Dendritic cell treated with granulocyte-macrophage colony-stimulating factor and Interleukin-4, amounts not matched to agents 40 ng/mL and 50 ng/mL, for 4 days (primary cell): Measurements from ENCODE around the gene BST1.
"Not testable (repeated sequence)": the region's sequence is repeated elsewhere in the genome, so short reads cannot be mapped to it uniquely, and the experiment has no call there.

Source experiments
- H3K27ac Mint-ChIP-seq: one replicate; pipeline ENCODE4 v1.8.0; 2022; ENCODE audit warnings: mild to moderate bottlenecking, mixed read lengths
- H3K27me3 Mint-ChIP-seq: one replicate; pipeline ENCODE4 v1.8.0; 2022; ENCODE audit warnings: mild to moderate bottlenecking, mixed read lengths
- H3K36me3 Mint-ChIP-seq: one replicate; pipeline ENCODE4 v1.8.0; 2022; ENCODE audit warnings: low read depth, mixed read lengths
- H3K4me1 Mint-ChIP-seq: one replicate; pipeline ENCODE4 v1.8.0; 2022; ENCODE audit warnings: low read depth, mixed read lengths
- H3K4me3 Mint-ChIP-seq: one replicate; pipeline ENCODE4 v1.8.0; 2022; ENCODE audit warnings: mild to moderate bottlenecking, moderate library complexity, mixed read lengths
- H3K9me3 Mint-ChIP-seq: one replicate; pipeline ENCODE4 v1.8.0; 2022; ENCODE audit warnings: mixed read lengths
- intact Hi-C: fragments of 100-400 bp; cut with micrococcal nuclease; formaldehyde crosslinking; loops from one replicate; pipeline ENCODE4 v1.15.0; 2022

BST1 gene

DNA sequence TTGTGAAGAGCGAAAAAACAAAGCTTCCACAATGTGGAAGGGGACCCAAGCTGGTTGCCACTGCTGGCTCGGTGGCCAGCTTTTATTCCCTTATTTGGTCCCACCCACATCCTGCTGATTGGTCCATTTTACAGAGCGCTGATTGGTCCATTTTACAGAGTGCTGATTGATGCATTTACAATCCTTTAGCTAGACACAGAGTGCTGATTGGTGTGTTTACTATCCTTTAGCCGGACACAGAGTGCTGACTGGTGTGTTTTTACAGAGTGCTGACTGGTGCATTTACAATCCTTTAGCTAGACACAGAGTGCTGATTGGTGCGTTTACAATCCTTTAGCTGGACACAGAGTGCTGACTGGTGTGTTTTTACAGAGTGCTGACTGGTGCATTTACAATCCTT, 30.2 kb downstream of the BST1 start:
- H3K27ac Mint-ChIP-seq, intact Hi-C loops, H3K4me3 Mint-ChIP-seq, H3K27me3 Mint-ChIP-seq, H3K4me1 Mint-ChIP-seq: not testable (repeated sequence)
- Mint-ChIP-seq H3K9me3 (peaks cover 12% of the 10 kb centered on the region), H3K36me3 (peaks cover 34% of the 10 kb centered on the region)

- Mint-ChIP-seq H3K4me3 (no peak overlapping the region), H3K36me3 (peaks cover 39% of the 10 kb centered on the region), H3K27me3 (no peaks in the 10 kb centered on the region), H3K27ac (no peak overlapping the region), H3K9me3 (peaks cover 19% of the 10 kb centered on the region), H3K4me1 (peaks cover 5% of the 10 kb centered on the region)
- intact Hi-C loops: no loop called here
Observed at GRCh38 chr4:15735536-15735935, 32.7 kb downstream of the BST1 start.

DNA sequence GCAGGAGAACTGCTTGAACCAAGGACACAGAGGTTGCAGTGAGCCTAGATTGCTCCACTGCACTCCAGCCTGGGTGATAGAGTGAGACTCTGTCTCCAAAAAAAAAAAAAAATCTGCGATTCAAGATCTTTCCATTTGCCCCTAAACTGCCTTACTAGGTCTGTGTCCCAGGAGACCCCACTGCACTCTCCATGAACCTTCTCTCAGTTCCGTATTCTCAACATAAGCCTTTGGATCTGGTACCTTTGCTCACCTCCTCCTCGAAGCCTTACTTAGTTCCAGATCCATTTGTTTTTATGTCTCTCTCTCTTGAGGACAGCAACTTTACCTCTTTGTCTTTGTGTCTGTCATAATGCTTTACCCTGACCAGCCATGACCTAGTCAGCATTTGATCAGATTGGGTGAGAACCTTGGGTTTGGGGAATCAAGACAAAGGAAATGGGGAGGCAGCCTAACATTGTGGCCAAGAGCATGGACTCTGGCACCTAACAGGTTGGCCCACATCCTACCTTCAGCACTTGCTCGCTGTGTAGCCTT, 33.7 kb downstream of the BST1 start:
- intact Hi-C loops: no loop called here
- peaks cover 29% of the 10 kb centered on the region for H3K9me3 Mint-ChIP-seq
- H3K27me3 Mint-ChIP-seq: no peaks in the 10 kb centered on the region
- peaks cover 34% of the 10 kb centered on the region for H3K36me3 Mint-ChIP-seq
- H3K27ac Mint-ChIP-seq: no peak overlapping the region
- no peak overlapping the region for H3K4me3 Mint-ChIP-seq
- H3K4me1 Mint-ChIP-seq: peaks cover 5% of the 10 kb centered on the region

GRCh38 chr4:15737255-15737654, 34.4 kb downstream of the BST1 start:
- Mint-ChIP-seq H3K4me3 (no peak overlapping the region), H3K36me3 (peaks cover 39% of the 10 kb centered on the region), H3K4me1 (peaks cover 5% of the 10 kb centered on the region), H3K27ac (no peak overlapping the region), H3K27me3 (no peaks in the 10 kb centered on the region), H3K9me3 (peaks cover 35% of the 10 kb centered on the region)
- intact Hi-C loops: no loop called here

DNA sequence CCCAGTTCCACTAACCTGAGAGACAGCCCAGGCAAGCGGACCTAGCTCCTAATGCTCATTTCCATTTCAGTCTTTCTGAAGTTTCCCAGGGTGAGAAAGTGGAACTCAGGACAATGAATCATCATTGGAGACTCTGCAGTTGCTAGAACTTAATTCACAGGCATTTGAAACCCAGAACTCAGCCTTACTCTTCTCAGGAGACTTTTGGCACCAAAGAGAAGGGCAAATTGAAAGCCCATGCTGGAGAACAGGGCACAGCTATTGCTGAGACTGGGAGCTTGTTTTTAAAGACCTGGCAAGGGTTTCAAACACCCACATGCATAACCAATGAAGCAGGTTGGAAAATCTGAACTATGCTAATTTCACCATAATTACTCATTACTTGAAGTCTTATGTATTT, 36.0 kb downstream of the BST1 start:
- no peaks in the 10 kb centered on the region for H3K27me3 Mint-ChIP-seq
- peaks cover 30% of the 10 kb centered on the region for H3K36me3 Mint-ChIP-seq
- no peak overlapping the region for H3K27ac Mint-ChIP-seq
- intact Hi-C loops: no loop called here
- H3K4me1 Mint-ChIP-seq: peaks cover 5% of the 10 kb centered on the region
- H3K4me3 Mint-ChIP-seq: no peak overlapping the region
- H3K9me3 Mint-ChIP-seq: peaks cover 31% of the 10 kb centered on the region

DNA sequence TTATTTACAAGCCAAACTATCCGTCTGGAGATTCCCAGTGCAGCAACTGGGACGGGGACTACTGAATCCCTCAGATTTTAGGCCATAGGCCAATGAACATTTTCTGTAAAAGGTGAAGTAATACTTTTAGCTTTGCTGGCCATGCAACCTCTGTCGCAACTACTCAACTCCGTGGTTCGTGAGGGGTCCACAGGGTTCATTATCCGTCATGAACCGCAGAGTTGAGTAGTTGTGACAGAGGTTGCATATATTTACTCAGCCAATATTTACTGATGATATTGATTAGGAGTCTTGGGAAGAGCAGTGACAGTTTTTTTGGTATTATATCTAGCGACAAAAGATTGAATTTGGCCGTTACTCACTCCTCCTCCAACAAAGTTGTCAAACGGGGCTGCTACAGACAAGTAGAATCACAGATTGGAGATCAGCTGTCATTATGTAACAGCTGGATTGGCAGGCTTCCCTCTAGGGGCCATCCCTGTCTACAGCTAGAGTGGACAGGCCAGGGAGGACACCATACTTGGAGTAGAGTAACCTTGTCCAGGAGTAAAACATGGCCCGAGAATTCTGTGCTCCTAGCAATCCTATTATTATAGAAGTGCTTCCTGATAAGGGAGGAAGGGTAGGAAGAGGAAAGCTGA, 38.0 kb downstream of the BST1 start:
- Mint-ChIP-seq H3K4me3 (no peak overlapping the region), H3K36me3 (peaks cover 30% of the 10 kb centered on the region), H3K27ac (no peak overlapping the region), H3K9me3 (peaks cover 32% of the 10 kb centered on the region), H3K27me3 (no peaks in the 10 kb centered on the region), H3K4me1 (no peaks in the 10 kb centered on the region)
- intact Hi-C loops: no loop called here

DNA sequence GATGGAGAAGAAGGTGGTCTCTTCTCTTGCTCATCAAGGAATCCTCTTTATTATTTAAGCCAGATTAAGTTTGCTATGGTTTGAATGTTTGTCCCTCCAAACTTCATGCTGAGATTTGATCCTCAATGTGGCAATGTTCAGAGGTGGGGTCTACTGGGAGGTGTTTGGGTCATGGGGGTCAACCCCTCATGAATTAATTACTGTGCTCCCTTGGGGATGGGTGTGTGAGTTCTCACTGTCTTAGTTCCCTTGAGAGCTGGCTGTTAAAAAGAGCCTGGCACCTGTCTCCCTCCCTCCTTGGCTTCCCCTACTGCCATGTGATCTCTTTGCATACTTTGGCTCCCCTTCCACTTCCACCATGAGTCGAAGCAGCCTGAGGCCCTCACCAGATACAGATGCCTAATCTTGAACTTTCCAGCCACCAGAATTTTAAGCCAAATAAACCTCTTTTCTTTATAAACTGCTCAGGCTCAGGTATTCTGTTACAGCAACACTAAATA, 39.3 kb downstream of the BST1 start:
- Mint-ChIP-seq H3K27me3 (no peaks in the 10 kb centered on the region), H3K36me3 (peaks cover 23% of the 10 kb centered on the region), H3K4me3 (no peak overlapping the region), H3K9me3 (peaks cover 40% of the 10 kb centered on the region), H3K4me1 (no peaks in the 10 kb centered on the region), H3K27ac (no peak overlapping the region)
- intact Hi-C loops: no loop called here

DNA sequence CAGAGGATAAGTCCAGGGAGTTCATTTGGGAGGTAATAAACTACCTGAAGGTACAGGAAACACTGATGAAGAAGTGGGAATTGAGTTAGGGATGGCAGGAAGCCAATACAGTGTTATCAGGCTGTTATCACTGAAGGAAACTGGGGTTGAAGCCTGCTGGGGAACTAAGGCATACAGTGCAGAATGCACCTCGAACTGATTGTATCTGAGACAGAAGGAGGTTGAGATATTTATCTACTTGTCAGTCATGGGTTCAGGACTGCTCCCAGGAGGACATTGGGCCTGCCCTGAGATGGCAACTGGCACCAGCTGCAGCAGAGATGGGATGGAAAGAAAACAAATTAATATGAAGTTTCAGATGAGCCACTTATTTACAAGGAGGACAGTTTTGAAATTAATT, 39.8 kb downstream of the BST1 start:
- H3K27ac Mint-ChIP-seq: no peak overlapping the region
- no peaks in the 10 kb centered on the region for H3K27me3 Mint-ChIP-seq
- H3K4me3 Mint-ChIP-seq: no peak overlapping the region
- intact Hi-C loops: no loop called here
- H3K4me1 Mint-ChIP-seq: no peaks in the 10 kb centered on the region
- peaks cover 23% of the 10 kb centered on the region for H3K36me3 Mint-ChIP-seq
- peaks cover 40% of the 10 kb centered on the region for H3K9me3 Mint-ChIP-seq

GRCh38 chr4:15744016-15744545, 41.2 kb downstream of the BST1 start:
- peaks cover 23% of the 10 kb centered on the region for H3K36me3 Mint-ChIP-seq
- intact Hi-C loops: no loop called here
- H3K4me1 Mint-ChIP-seq: no peaks in the 10 kb centered on the region
- H3K4me3 Mint-ChIP-seq: no peak overlapping the region
- no peaks in the 10 kb centered on the region for H3K27me3 Mint-ChIP-seq
- peaks cover 40% of the 10 kb centered on the region for H3K9me3 Mint-ChIP-seq
- H3K27ac Mint-ChIP-seq: no peak overlapping the region

DNA sequence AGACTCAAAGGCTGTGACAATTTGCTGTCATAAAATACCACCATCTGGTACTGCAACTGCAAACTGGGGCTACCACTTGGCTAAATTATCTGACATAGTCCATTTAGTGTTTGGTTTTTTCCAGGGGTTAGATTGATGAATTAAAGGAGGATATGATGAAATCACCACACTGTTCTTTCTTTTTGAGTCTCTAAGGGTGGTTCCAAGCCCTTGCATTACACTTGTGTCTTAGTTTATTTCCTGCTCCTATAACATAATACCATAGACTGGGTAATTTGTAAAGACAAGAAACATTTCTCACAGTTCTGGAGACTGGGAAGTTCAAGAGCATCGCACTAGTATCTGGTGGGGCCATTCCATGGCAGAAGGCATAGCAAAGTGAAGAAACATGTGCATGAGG, 43.2 kb downstream of the BST1 start:
- intact Hi-C loops: no loop called here
- Mint-ChIP-seq H3K9me3 (peaks cover 33% of the 10 kb centered on the region), H3K27ac (no peak overlapping the region), H3K4me1 (no peaks in the 10 kb centered on the region), H3K36me3 (peaks cover 12% of the 10 kb centered on the region), H3K4me3 (no peak overlapping the region), H3K27me3 (no peaks in the 10 kb centered on the region)

DNA sequence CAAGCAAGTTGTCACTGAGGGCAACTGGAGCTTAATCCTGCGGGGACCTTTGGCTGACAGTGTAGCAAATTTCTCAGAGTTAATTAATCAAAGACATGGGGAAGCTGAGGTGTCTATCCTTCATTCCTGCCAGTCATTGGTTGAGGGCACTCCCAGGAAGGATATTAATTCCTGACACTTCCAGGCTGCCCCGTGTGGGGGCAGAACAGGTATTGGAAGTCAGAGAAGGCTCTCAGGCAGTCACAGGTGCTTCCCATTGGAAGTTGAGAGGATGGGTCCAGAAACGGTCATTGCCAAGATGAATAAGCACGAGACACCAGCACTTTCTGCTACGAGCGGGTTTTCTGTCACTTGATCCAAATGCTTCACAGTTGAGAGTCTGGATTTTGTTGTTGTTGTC, 46.1 kb downstream of the BST1 start:
- H3K9me3 Mint-ChIP-seq: peaks cover 17% of the 10 kb centered on the region
- no peaks in the 10 kb centered on the region for H3K36me3 Mint-ChIP-seq
- intact Hi-C loops: no loop called here
- no peak overlapping the region for H3K4me3 Mint-ChIP-seq
- peaks cover 5% of the 10 kb centered on the region for H3K4me1 Mint-ChIP-seq
- H3K27ac Mint-ChIP-seq: no peak overlapping the region
- no peaks in the 10 kb centered on the region for H3K27me3 Mint-ChIP-seq

GRCh38 chr4:15751153-15751552, 48.3 kb downstream of the BST1 start:
- Mint-ChIP-seq H3K27me3 (no peaks in the 10 kb centered on the region), H3K9me3 (peaks cover 14% of the 10 kb centered on the region), H3K27ac (no peak overlapping the region), H3K4me3 (no peak overlapping the region), H3K36me3 (no peaks in the 10 kb centered on the region), H3K4me1 (peaks cover 19% of the 10 kb centered on the region)
- intact Hi-C loops: no loop called here

DNA sequence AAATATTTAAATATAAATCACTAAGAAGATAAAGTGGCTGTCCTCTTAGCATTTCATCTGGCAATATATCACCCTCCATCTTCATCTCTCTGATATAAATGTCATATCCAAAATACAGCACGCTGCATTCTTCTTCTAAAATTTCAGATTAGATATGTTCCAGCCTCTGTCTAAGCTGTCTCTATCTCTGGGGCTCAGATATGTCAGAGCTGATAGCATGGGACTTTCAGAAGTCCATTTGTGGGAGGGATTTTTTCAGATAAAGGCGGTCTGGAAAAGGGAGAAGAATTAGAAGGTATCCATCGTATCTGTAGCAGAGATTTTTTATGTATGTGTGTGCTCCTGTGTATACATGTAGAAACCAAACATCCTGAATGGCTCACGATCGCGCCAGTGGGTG, 50.2 kb downstream of the BST1 start:
- no peak overlapping the region for H3K27ac Mint-ChIP-seq

DNA sequence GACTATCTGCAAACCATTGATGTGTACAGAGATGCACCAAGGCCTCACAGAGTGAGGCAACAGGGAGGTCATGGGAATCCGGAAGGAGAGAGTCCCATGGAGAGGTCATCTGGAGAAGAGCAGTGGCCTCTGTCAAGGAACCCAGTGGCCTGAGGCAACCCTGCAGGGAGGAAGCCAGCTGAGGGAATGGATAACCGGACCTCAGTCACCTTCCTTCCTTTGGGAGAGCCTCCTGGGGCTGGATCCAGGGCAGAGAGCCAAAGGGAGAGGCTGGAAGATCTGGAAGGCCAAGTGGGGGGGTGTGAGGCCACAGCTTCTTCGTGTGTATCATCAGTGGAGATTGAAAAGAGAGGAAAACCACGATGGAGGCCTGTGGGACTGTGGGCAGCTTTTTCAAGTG, 50.9 kb downstream of the BST1 start:
- intact Hi-C loops: no loop called here
- Mint-ChIP-seq H3K4me1 (peaks cover 31% of the 10 kb centered on the region), H3K9me3 (peaks cover 8% of the 10 kb centered on the region), H3K27me3 (no peaks in the 10 kb centered on the region), H3K4me3 (no peak overlapping the region), H3K27ac (no peak overlapping the region), H3K36me3 (no peaks in the 10 kb centered on the region)

More for the DNA sequence above, 50.2 kb downstream of the BST1 start:
- Mint-ChIP-seq H3K27me3 (no peaks in the 10 kb centered on the region), H3K9me3 (peaks cover 8% of the 10 kb centered on the region), H3K36me3 (no peaks in the 10 kb centered on the region), H3K4me1 (peaks cover 31% of the 10 kb centered on the region), H3K4me3 (no peak overlapping the region)
- intact Hi-C loops: no loop called here

DNA sequence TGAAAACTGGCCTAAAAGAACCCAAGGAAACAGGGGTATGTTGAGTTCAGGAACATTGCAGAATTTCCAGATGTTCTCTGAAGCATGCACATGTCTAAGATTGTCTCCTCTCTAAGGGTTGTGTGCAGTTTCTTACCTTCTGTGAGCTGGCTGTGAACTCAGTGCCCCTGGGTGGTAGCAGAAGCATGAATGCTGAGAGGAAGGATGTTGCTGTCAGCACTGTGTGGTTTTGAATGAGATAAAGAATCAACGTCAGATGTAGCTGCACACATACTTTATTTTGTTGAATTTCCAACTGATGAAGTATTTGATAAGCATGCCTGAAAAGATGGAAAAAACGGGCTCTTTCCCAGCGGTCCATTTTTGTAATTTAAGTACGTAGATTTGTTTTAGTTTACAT, 51.5 kb downstream of the BST1 start:
- Mint-ChIP-seq H3K4me1 (peaks cover 33% of the 10 kb centered on the region), H3K36me3 (no peaks in the 10 kb centered on the region), H3K27ac (no peak overlapping the region), H3K4me3 (no peak overlapping the region), H3K27me3 (no peaks in the 10 kb centered on the region), H3K9me3 (peaks cover 8% of the 10 kb centered on the region)
- intact Hi-C loops: no loop called here
